HCT116 (cell line): ENCODE data around the gene MEGF10. TPM values are rescaled to one million over a fixed set of nuclear protein-coding genes. Genes with fewer than 3 reads are reported as not detected.

Experiments
- ATAC-seq: fragments of 200-7000 bp; cut with Tn5 transposase; 2 replicates; pipeline ENCODE4 v1.9.1; 2020; ENCODE audit warnings: mild to moderate bottlenecking, moderate library complexity
- BruUV-seq: library from RNA; stranded (reverse); fragments of 400-500 nt; replicated peaks from 2 replicates; lab custom pipeline; 2021; lab: Mats Ljungman, UMichigan
- CTCF ChIA-PET: fragments of 300-600 bp; sonication (Branson Sonifier 250); formaldehyde crosslinking; loops from one replicate; lab custom pipeline; 2021; ENCODE audit warnings: antibody characterized with exemption; lab: Charles Lee
- POLR2A ChIA-PET: fragments of 300-600, 350-600 bp; sonication (Branson Sonifier 250); formaldehyde crosslinking; loops from one replicate; lab custom pipeline; 2021; ENCODE audit warnings: antibody characterized with exemption; lab: Charles Lee
- RAD21 ChIA-PET, 2 experiments: fragments of 300-600 bp; sonication (Branson Sonifier 250); formaldehyde crosslinking; loops; one replicate each; lab custom pipeline; 2023; ENCODE audit warnings: low total read pairs in 2 of 2; ENCODE audit not compliant: uncharacterized antibody in 2 of 2, unreplicated experiment in 2 of 2, low non-redundant PET in 1 of 2; lab: Charles Lee
- DNase-seq: peaks from one replicate; pipeline ENCODE4 v3.0.0-alpha.2; 2010; ENCODE audit warnings: low read depth, low spot score
- H2AFZ ChIP-seq: fragments of 200-600 bp; shearing (Covaris generic), sonication (generic); 2 replicates; pipeline ENCODE4 v1.6.1; 2017; ENCODE audit warnings: low read depth, mixed run types, mixed read lengths, antibody characterized with exemption, low read length; ENCODE audit not compliant: poor library complexity, severe bottlenecking
- H3K27ac ChIP-seq: 2 replicates; pipeline ENCODE4 v1.5.1; 2012; ENCODE audit warnings: low read depth, low read length
- H3K27me3 ChIP-seq: fragments of 200-600 bp; sonication (generic); 2 replicates; pipeline ENCODE4 v1.6.1; 2016; ENCODE audit warnings: mixed run types, low read length, mixed read lengths; ENCODE audit not compliant: insufficient read depth
- H3K36me3 ChIP-seq, 2 experiments: fragments of 200-500 bp in 1 of 2; fragments of 200-600 bp in 1 of 2; sonication (Bioruptor generic) in 1 of 2; sonication (generic) in 1 of 2; 2 replicates each; pipeline versions ENCODE4 v1.5.1 to v1.6.1; 2014 to 2016; ENCODE audit warnings: low read length in 2 of 2, inconsistent platforms in 1 of 2, mixed read lengths in 1 of 2, mixed run types in 1 of 2; ENCODE audit not compliant: insufficient read depth in 2 of 2, control insufficient read depth in 1 of 2
- H3K4me1 ChIP-seq, 2 experiments: fragments of 200-600 bp in 1 of 2; sonication (generic) in 1 of 2; 2 replicates each; pipeline versions ENCODE4 v1.5.1 to v1.6.1; 2012 to 2017; ENCODE audit warnings: low read length in 2 of 2, inconsistent platforms in 1 of 2, mild to moderate bottlenecking in 1 of 2, mixed read lengths in 1 of 2, mixed run types in 1 of 2, moderate library complexity in 1 of 2; ENCODE audit not compliant: insufficient read depth in 2 of 2, control insufficient read depth in 1 of 2
- H3K4me2 ChIP-seq: fragments of 200-600 bp; sonication (generic); 2 replicates; pipeline ENCODE4 v1.6.1; 2017; ENCODE audit warnings: mixed run types, low read length, mixed read lengths
- H3K4me3 ChIP-seq, 2 experiments: fragments of 200-600 bp in 1 of 2; sonication (generic) in 1 of 2; replicated peaks in 1 of 2; 2 replicates each; pipeline ENCODE4 v1.5.1; 2011 to 2016; ENCODE audit warnings: low read length in 2 of 2, control low read depth in 1 of 2, low read depth in 1 of 2, mild to moderate bottlenecking in 1 of 2, mixed read lengths in 1 of 2, mixed run types in 1 of 2
- H3K79me2 ChIP-seq: fragments of 200-600 bp; sonication (generic); 2 replicates; pipeline ENCODE4 v1.6.1; 2017; ENCODE audit warnings: mild to moderate bottlenecking, mixed run types, low read length, moderate library complexity, mixed read lengths; ENCODE audit not compliant: insufficient read depth
- H3K9ac ChIP-seq: fragments of 200-600 bp; sonication (generic); 2 replicates; pipeline ENCODE4 v1.6.1; 2016; ENCODE audit warnings: low read length, mixed read lengths
- H3K9me2 ChIP-seq: fragments of 200-600 bp; sonication (generic), shearing (Covaris generic); 2 replicates; pipeline ENCODE4 v1.6.1; 2017; ENCODE audit warnings: mixed run types, mild to moderate bottlenecking, moderate library complexity; ENCODE audit not compliant: insufficient read depth
- H3K9me3 ChIP-seq, 2 experiments: fragments of 200-500 bp in 1 of 2; fragments of 200-600 bp in 1 of 2; sonication (Bioruptor generic) in 1 of 2; sonication (generic) in 1 of 2; 2 replicates each; pipeline ENCODE4 v1.6.1; 2014 to 2017; ENCODE audit warnings: low read length in 2 of 2, mixed read lengths in 2 of 2, inconsistent platforms in 1 of 2, low read depth in 1 of 2, mild to moderate bottlenecking in 1 of 2, mixed run types in 1 of 2, moderate library complexity in 1 of 2; ENCODE audit not compliant: control insufficient read depth in 1 of 2, insufficient read depth in 1 of 2
- H4K20me1 ChIP-seq: fragments of 200-600 bp; sonication (generic), shearing (Covaris generic); 2 replicates; pipeline ENCODE4 v1.6.1; 2017; ENCODE audit warnings: mixed run types, mild to moderate bottlenecking, moderate library complexity; ENCODE audit not compliant: insufficient read depth
- EGR1 ChIP-seq: IDR thresholded peaks from 2 replicates; pipeline ENCODE4 v1.6.1; 2012; ENCODE audit warnings: low read depth
- FOSL1 ChIP-seq: IDR thresholded peaks from 2 replicates; pipeline ENCODE4 v1.6.1; 2012; ENCODE audit warnings: low read depth
- SIN3A ChIP-seq: IDR thresholded peaks from 2 replicates; pipeline ENCODE4 v1.6.1; 2012; ENCODE audit warnings: low read depth
- intact Hi-C: fragments of 100-400 bp; cut with micrococcal nuclease; formaldehyde crosslinking; loops from 2 replicates; pipeline ENCODE4 v1.10.0; 2022
- total RNA-seq: library from RNA; stranded (reverse); gene quantifications from one replicate; pipeline ENCODE4 v1.2.1, GENCODE V29; 2021; ENCODE audit not compliant: unreplicated experiment
- TF ChIP-seq, protein P1 (sequence below): IDR thresholded peaks from 2 replicates; pipeline ENCODE4 v1.6.1; 2012; ENCODE audit warnings: low read depth

MEGF10 gene
- total RNA-seq, 1 experiment from 2014 or later, result 0.02 TPM

DNA sequence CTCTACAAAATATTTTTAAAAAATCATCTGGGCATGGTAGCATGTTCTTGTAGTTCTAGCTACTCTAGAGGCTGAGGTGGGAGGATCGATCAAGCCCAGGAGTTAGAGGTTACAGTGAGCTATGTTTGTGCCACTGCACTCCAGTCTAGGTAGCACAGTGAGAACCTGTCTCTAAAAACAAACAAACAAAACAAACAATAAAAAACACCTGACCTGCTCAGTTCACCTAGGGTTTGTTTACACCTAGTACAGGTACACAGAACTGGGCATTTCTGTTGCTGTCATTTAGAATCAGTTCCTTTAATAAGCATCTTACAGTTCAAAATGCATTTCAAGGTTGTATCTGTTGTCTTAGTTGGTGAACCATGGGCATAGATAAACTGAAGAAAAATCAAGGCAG lies 95.3 kb downstream of the MEGF10 start:
- no peaks in the 10 kb centered on the region for H3K27me3 ChIP-seq
- intact Hi-C loops, result no loop called here
- no peaks in the 10 kb centered on the region for H3K4me1 ChIP-seq
- H3K27ac ChIP-seq, result no peak overlapping the region
- no TSS peak for BruUV-seq
- no peak overlapping the region for H3K4me3 ChIP-seq
- no peaks in the 10 kb centered on the region for H4K20me1 ChIP-seq
- H3K9me2 ChIP-seq, result no peaks in the 10 kb centered on the region
- H2AFZ ChIP-seq, result no peak overlapping the region
- ChIA-PET RAD21 (no interaction called here), CTCF (no interaction called here), POLR2A (no interaction called here)
- no peak for DNase-seq
- TF ChIP-seq, protein P1, sequence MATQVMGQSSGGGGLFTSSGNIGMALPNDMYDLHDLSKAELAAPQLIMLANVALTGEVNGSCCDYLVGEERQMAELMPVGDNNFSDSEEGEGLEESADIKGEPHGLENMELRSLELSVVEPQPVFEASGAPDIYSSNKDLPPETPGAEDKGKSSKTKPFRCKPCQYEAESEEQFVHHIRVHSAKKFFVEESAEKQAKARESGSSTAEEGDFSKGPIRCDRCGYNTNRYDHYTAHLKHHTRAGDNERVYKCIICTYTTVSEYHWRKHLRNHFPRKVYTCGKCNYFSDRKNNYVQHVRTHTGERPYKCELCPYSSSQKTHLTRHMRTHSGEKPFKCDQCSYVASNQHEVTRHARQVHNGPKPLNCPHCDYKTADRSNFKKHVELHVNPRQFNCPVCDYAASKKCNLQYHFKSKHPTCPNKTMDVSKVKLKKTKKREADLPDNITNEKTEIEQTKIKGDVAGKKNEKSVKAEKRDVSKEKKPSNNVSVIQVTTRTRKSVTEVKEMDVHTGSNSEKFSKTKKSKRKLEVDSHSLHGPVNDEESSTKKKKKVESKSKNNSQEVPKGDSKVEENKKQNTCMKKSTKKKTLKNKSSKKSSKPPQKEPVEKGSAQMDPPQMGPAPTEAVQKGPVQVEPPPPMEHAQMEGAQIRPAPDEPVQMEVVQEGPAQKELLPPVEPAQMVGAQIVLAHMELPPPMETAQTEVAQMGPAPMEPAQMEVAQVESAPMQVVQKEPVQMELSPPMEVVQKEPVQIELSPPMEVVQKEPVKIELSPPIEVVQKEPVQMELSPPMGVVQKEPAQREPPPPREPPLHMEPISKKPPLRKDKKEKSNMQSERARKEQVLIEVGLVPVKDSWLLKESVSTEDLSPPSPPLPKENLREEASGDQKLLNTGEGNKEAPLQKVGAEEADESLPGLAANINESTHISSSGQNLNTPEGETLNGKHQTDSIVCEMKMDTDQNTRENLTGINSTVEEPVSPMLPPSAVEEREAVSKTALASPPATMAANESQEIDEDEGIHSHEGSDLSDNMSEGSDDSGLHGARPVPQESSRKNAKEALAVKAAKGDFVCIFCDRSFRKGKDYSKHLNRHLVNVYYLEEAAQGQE, result no peak
- TF ChIP-seq SIN3A (no peak), EGR1 (no peak), FOSL1 (no peak)
- H3K9ac ChIP-seq, result no peak overlapping the region
- H3K9me3 ChIP-seq, result no peaks in the 10 kb centered on the region
- no peak for ATAC-seq
- no peaks in the 10 kb centered on the region for H3K36me3 ChIP-seq
- no peaks in the 10 kb centered on the region for H3K79me2 ChIP-seq
- H3K4me2 ChIP-seq, result no peak overlapping the region

DNA sequence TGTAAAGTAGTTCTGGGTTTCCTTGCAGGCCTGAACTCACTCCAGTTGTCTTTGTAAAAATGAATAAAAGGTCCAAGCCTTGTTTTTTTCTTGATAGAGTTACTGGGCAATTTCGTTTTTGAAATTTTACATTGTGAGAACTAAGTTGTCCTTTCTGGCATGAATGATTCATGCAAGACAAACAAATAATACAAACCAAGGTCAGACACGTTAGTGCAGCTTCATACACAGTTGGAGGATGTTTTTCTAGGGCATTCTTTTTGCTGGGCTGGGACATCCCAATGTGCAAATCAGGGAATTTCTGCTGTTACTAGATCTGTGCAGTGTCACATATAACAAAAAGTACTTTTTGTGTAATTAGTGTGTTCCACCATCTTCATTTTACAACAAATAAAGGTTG lies 96.0 kb downstream of the MEGF10 start:
- ChIA-PET POLR2A (no interaction called here), CTCF (no interaction called here), RAD21 (no interaction called here)
- H3K9me3 ChIP-seq, result no peaks in the 10 kb centered on the region
- H3K27ac ChIP-seq, result no peak overlapping the region
- no peaks in the 10 kb centered on the region for H3K27me3 ChIP-seq
- no peak overlapping the region for H3K4me3 ChIP-seq
- H3K79me2 ChIP-seq, result no peaks in the 10 kb centered on the region
- no peak overlapping the region for H2AFZ ChIP-seq
- ATAC-seq (no peak), DNase-seq (no peak)
- BruUV-seq, result no TSS peak
- no peak for TF ChIP-seq SIN3A
- no peaks in the 10 kb centered on the region for H3K4me1 ChIP-seq
- intact Hi-C loops, result no loop called here
- no peak overlapping the region for H3K9ac ChIP-seq
- no peaks in the 10 kb centered on the region for H3K36me3 ChIP-seq
- H3K9me2 ChIP-seq, result no peaks in the 10 kb centered on the region
- H3K4me2 ChIP-seq, result no peak overlapping the region
- no peaks in the 10 kb centered on the region for H4K20me1 ChIP-seq
